H1 (cell line): ENCODE results near the gene TPD52L2. TPM values are rescaled to one million over a fixed set of nuclear protein-coding genes. Genes with fewer than 3 reads are reported as not detected.

Source experiments
- CTCF ChIA-PET: fragments of 300-600 bp; sonication (Branson Sonifier 250); formaldehyde crosslinking; loops from one replicate; lab custom pipeline; 2021; ENCODE audit not compliant: partially characterized antibody; lab: Charles Lee
- POLR2A ChIA-PET: fragments of 300-600 bp; sonication (Branson Sonifier 250); formaldehyde crosslinking; loops from one replicate; lab custom pipeline; 2021; ENCODE audit warnings: inconsistent platforms; ENCODE audit not compliant: partially characterized antibody; lab: Charles Lee
- DNase-seq, 2 experiments: peaks; one replicate each; pipeline versions ENCODE4 v3.0.0 to v3.0.0-alpha.2; 2010 to 2022; ENCODE audit warnings: low spot score in 2 of 2, low read depth in 1 of 2, mixed read lengths in 1 of 2
- FAIRE-seq: peaks from 2 replicates; lab custom pipeline; 2011; peaks lifted over from hg19 to GRCh38; lab: Jason Lieb, UNC
- H2AFZ ChIP-seq: 2 replicates; pipeline ENCODE4 v1.8.1; 2012; ENCODE audit warnings: low read length, inconsistent platforms
- H2AK5ac ChIP-seq: 2 replicates; pipeline ENCODE4 v1.6.1; 2013; ENCODE audit warnings: low read depth, low read length
- H2BK120ac ChIP-seq: replicated peaks from 2 replicates; pipeline ENCODE3; 2013; ENCODE audit warnings: low read depth, low read length, inconsistent platforms
- H2BK12ac ChIP-seq: 2 replicates; pipeline ENCODE4 v1.6.1; 2013; ENCODE audit warnings: low read depth, low read length
- H2BK15ac ChIP-seq: 2 replicates; pipeline ENCODE4 v1.6.1; 2013; ENCODE audit warnings: low read length
- H2BK20ac ChIP-seq: 2 replicates; pipeline ENCODE4 v1.6.1; 2013; ENCODE audit warnings: low read length
- H2BK5ac ChIP-seq: 2 replicates; pipeline ENCODE4 v1.6.1; 2013; ENCODE audit warnings: low read depth, low read length
- H3K14ac ChIP-seq: 2 replicates; pipeline ENCODE4 v1.6.1; 2013; ENCODE audit warnings: inconsistent platforms; ENCODE audit not compliant: insufficient read length
- H3K18ac ChIP-seq: 2 replicates; pipeline ENCODE4 v1.6.1; 2013; ENCODE audit warnings: low read length; ENCODE audit errors: extremely low read depth
- H3K23ac ChIP-seq: 2 replicates; pipeline ENCODE4 v1.6.1; 2013; ENCODE audit warnings: inconsistent platforms; ENCODE audit not compliant: insufficient read length
- H3K23me2 ChIP-seq: 2 replicates; pipeline ENCODE4 v1.6.1; 2013; ENCODE audit warnings: low read depth, low read length
- H3K27ac ChIP-seq: 2 replicates; pipeline ENCODE4 v1.6.1; 2011; ENCODE audit warnings: low read depth, low read length, inconsistent platforms
- H3K27me3 ChIP-seq, 4 experiments: replicated peaks in 1 of 4; 1 replicate in 1 of 4; 2 replicates in 3 of 4; pipeline versions ENCODE4 v1.6.1 to v1.8.1; 2011 to 2013; ENCODE audit warnings: low read length in 3 of 4, mild to moderate bottlenecking in 3 of 4, inconsistent platforms in 2 of 4, mixed read lengths in 2 of 4, moderate library complexity in 1 of 4; ENCODE audit not compliant: control insufficient read depth in 3 of 4, insufficient read depth in 3 of 4; ENCODE audit errors: extremely low read depth in 1 of 4
- H3K36me3 ChIP-seq, 4 experiments: 2 replicates each; pipeline versions ENCODE4 v1.6.1 to v1.8.1; 2011 to 2013; ENCODE audit warnings: mild to moderate bottlenecking in 4 of 4, low read length in 3 of 4, moderate library complexity in 2 of 4, control low read depth in 1 of 4, inconsistent platforms in 1 of 4; ENCODE audit not compliant: insufficient read depth in 4 of 4, control insufficient read depth in 2 of 4
- H3K4ac ChIP-seq: replicated peaks from 2 replicates; pipeline ENCODE3; 2013; ENCODE audit warnings: low read length, low read depth, mixed read lengths, inconsistent platforms; ENCODE audit not compliant: insufficient read length
- H3K4me1 ChIP-seq, 4 experiments: replicated peaks in 1 of 4; 1 replicate in 1 of 4; 2 replicates in 3 of 4; pipeline versions ENCODE4 v1.6.1 to v1.8.1; 2011 to 2013; ENCODE audit warnings: low read length in 3 of 4, inconsistent platforms in 2 of 4, mixed read lengths in 1 of 4; ENCODE audit not compliant: insufficient read depth in 4 of 4, control insufficient read depth in 3 of 4
- H3K4me2 ChIP-seq, 2 experiments: 2 replicates each; pipeline versions ENCODE4 v1.6.1 to v1.8.1; 2011 to 2013; ENCODE audit warnings: low read depth in 2 of 2, low read length in 2 of 2, control low read depth in 1 of 2, inconsistent platforms in 1 of 2, mild to moderate bottlenecking in 1 of 2; ENCODE audit not compliant: insufficient read depth in 1 of 2
- H3K4me3 ChIP-seq, 4 experiments: fragments of 200-600, 300-600 bp in 1 of 4; sonication (generic), shearing (Covaris generic), sonication (Bioruptor Twin) in 1 of 4; 2 replicates each; pipeline versions ENCODE4 v1.5.1 to v1.8.1; 2011 to 2016; ENCODE audit warnings: low read length in 4 of 4, low read depth in 3 of 4, control low read depth in 2 of 4, inconsistent platforms in 2 of 4, mild to moderate bottlenecking in 2 of 4, mixed read lengths in 1 of 4, moderate library complexity in 1 of 4; ENCODE audit not compliant: insufficient read depth in 2 of 4; ENCODE audit errors: extremely low read depth in 1 of 4
- H3K56ac ChIP-seq: replicated peaks from 2 replicates; pipeline ENCODE3; 2013; ENCODE audit warnings: low read depth, mild to moderate bottlenecking, mixed read lengths, low read length, inconsistent platforms; ENCODE audit not compliant: insufficient read length
- H3K79me1 ChIP-seq: 2 replicates; pipeline ENCODE4 v1.6.1; 2013; ENCODE audit warnings: low read depth, low read length, control low read depth
- H3K79me2 ChIP-seq, 2 experiments: 2 replicates each; pipeline versions ENCODE4 v1.6.1 to v1.8.1; 2012 to 2013; ENCODE audit warnings: low read length in 2 of 2, mild to moderate bottlenecking in 2 of 2, inconsistent platforms in 1 of 2; ENCODE audit not compliant: insufficient read depth in 2 of 2, control insufficient read depth in 1 of 2
- H3K9ac ChIP-seq, 4 experiments: replicated peaks in 1 of 4; 1 replicate in 1 of 4; 2 replicates in 3 of 4; pipeline versions ENCODE4 v1.6.1 to v1.8.1; 2011 to 2013; ENCODE audit warnings: low read depth in 3 of 4, low read length in 3 of 4, control low read depth in 2 of 4, mild to moderate bottlenecking in 2 of 4, moderate library complexity in 2 of 4, inconsistent platforms in 1 of 4; ENCODE audit errors: extremely low read depth in 1 of 4
- H3K9me3 ChIP-seq, 2 experiments: 2 replicates each; pipeline versions ENCODE4 v1.6.1 to v1.8.1; 2012 to 2013; ENCODE audit warnings: mild to moderate bottlenecking in 2 of 2, moderate library complexity in 2 of 2, control low read depth in 1 of 2, inconsistent platforms in 1 of 2, low read depth in 1 of 2, low read length in 1 of 2, mixed read lengths in 1 of 2; ENCODE audit not compliant: insufficient read depth in 2 of 2
- H4K20me1 ChIP-seq, 2 experiments: replicated peaks in 1 of 2; 2 replicates each; pipeline versions ENCODE3 to v1.8.1; 2011 to 2013; ENCODE audit warnings: inconsistent platforms in 2 of 2, low read length in 2 of 2, mild to moderate bottlenecking in 1 of 2; ENCODE audit not compliant: insufficient read depth in 2 of 2, control insufficient read depth in 1 of 2
- H4K5ac ChIP-seq: 2 replicates; pipeline ENCODE4 v1.6.1; 2013; ENCODE audit warnings: low read length, low read depth, mixed read lengths, inconsistent platforms; ENCODE audit not compliant: insufficient read length
- H4K8ac ChIP-seq: 2 replicates; pipeline ENCODE4 v1.8.0; 2013; ENCODE audit warnings: mild to moderate bottlenecking, moderate library complexity, low read length, inconsistent platforms; ENCODE audit not compliant: insufficient read depth; ENCODE audit errors: extremely low read depth
- H4K91ac ChIP-seq: replicated peaks from 2 replicates; pipeline ENCODE3; 2013; ENCODE audit warnings: low read length, mixed read lengths, inconsistent platforms; ENCODE audit not compliant: insufficient read length
- E2F6 ChIP-seq: IDR thresholded peaks from 2 replicates; pipeline ENCODE4 v1.6.1; 2012; ENCODE audit warnings: inconsistent platforms
- HDAC6 ChIP-seq: IDR thresholded peaks from one replicate; pipeline ENCODE4 v1.7.1; 2012; ENCODE audit warnings: low read depth, mild to moderate bottlenecking, inconsistent platforms, low read length, moderate library complexity
- POLR2A ChIP-seq, 2 experiments: IDR thresholded peaks; 1 replicate in 1 of 2; 2 replicates in 1 of 2; pipeline ENCODE4 v1.6.1; 2011; ENCODE audit warnings: low read depth in 2 of 2, low read length in 2 of 2, mild to moderate bottlenecking in 2 of 2; ENCODE audit errors: control extremely low read depth in 1 of 2
- TAF7 ChIP-seq: optimal IDR thresholded peaks from 2 replicates; pipeline ENCODE3; 2011; ENCODE audit warnings: low read depth, mild to moderate bottlenecking, inconsistent platforms, low read length, moderate library complexity, borderline replicate concordance
- TEAD4 ChIP-seq: IDR thresholded peaks from 2 replicates; pipeline ENCODE4 v1.6.1; 2012; ENCODE audit warnings: low read depth, low read length, inconsistent platforms, mixed read lengths
- USF2 ChIP-seq: IDR thresholded peaks from 2 replicates; pipeline ENCODE4 v1.6.1; 2011; ENCODE audit warnings: low read length, improper control_type of control experiment
- WGBS, 2 experiments: shearing (Covaris generic) in 1 of 2; methylation state at CpG; one replicate each; pipeline versions ENCODE4 v1.1.6 to v1.1.7; 2013 to 2015; ENCODE audit warnings: low lambda C conversion rate in 2 of 2, mixed read lengths in 2 of 2, inconsistent platforms in 1 of 2, low coverage in 1 of 2, missing lambda C conversion rate in 1 of 2; ENCODE audit not compliant: insufficient replicate concordance in 2 of 2, insufficient coverage in 1 of 2, insufficient read length in 1 of 2; ENCODE audit errors: extremely low coverage in 1 of 2, missing lambda C conversion rate in 1 of 2; 5-methylcytosine and 5-hydroxymethylcytosine counted together
- polyA plus RNA-seq, 7 experiments: library from polyadenylated mRNA; depleted of rRNA in 3 of 7; stranded (reverse) in 5 of 7; unstranded in 2 of 7; fragments of >200 nt in 5 of 7; fragments of 200-250 nt in 2 of 7; gene quantifications; 1 replicate in 5 of 7; 2 replicates in 1 of 7; 4 replicates in 1 of 7; pipeline versions ENCODE4 v1.2.1 to v1.2.3, GENCODE V29; 2011 to 2013; ENCODE audit warnings: missing spikeins in 2 of 7, mixed read lengths in 2 of 7
- total RNA-seq: library from RNA; stranded (reverse); fragmentation: NEBNext Ultra II Directional; extraction: Animal tissue kit (Norgen Biotek cat#: 25700); gene quantifications from 2 replicates; pipeline ENCODE4 v1.2.1, GENCODE V29; 2021

The TPD52L2 gene
- total and polyA plus RNA-seq, 2 of the 8 experiments (the other 6 are each of a cell fraction or from before 2014, with no cell fraction given): 77.1 to 80.2 TPM

- Histone ChIP-seq H2BK5ac (peak overlapping the region; percentile 100), H3K9me3 (no peaks in the 10 kb centered on the region), H3K79me1 (no peaks in the 10 kb centered on the region), H2BK20ac (peak overlapping the region; percentile 100), H3K4me1 (peaks cover 6 to 29% (median 23%) of the 10 kb centered on the region in 4 experiments), H4K8ac (peak overlapping the region; percentile 81; the same call in 1 of the 2 replicates), H3K4me2 (peak overlapping the region; percentile 67 to 82), H3K23me2 (peaks cover 12% of the 10 kb centered on the region; the same call in 1 of the 2 replicates), H3K23ac (no peak overlapping the region), H3K9ac (peak overlapping the region in 2 of 4 experiments; percentile 34 to 38; a peak in 2 of 7 replicates), H4K91ac (peak overlapping the region; percentile 100), H3K18ac (peak overlapping the region; percentile 93), H4K20me1 (peaks cover 0 to 4% of the 10 kb centered on the region in 2 experiments), H3K4me3 (peak overlapping the region in 1 of 4 experiments; percentile 60; a peak in 2 of 8 replicates), H2AK5ac (peak overlapping the region; percentile 100), H3K79me2 (no peaks in the 10 kb centered on the region), H2AFZ (no peak overlapping the region)
- no peak for DNase-seq
- WGBS, 2 experiments: 50% methylated on average over 3 of the region's 3 CpGs; no CpG with 5 or more reads in 1 of the 2 experiments
- no peak for TF ChIP-seq POLR2A (IDR thresholded peaks at IDR 0.05; ENCODE audit: control extremely low read depth in 1 of 2, low read depth in 2 of 2, low read length in 2 of 2)
- no peak for TF ChIP-seq USF2
- no peak for TF ChIP-seq TEAD4
- TF ChIP-seq E2F6: no peak
- no peak for TF ChIP-seq HDAC6
- TF ChIP-seq TAF7: no peak
- TF ChIP-seq, all 59 proteins: peak for 0
- peak overlapping the region; percentile 60 for H3K27ac ChIP-seq
- H3K14ac ChIP-seq: peak overlapping the region; percentile 95
- no peaks in the 10 kb centered on the region for H3K36me3 ChIP-seq
- H2BK15ac ChIP-seq: peak overlapping the region; percentile 100
- H3K4ac ChIP-seq: peak overlapping the region; percentile 100
- H3K56ac ChIP-seq: peak overlapping the region; percentile 86
- peak overlapping the region; percentile 100 for H2BK12ac ChIP-seq
- no peaks in the 10 kb centered on the region for H3K27me3 ChIP-seq
- peak overlapping the region; percentile 100 for H2BK120ac ChIP-seq
- H4K5ac ChIP-seq: peak overlapping the region; percentile 91
- ChIA-PET CTCF (interaction anchor here (0.9 to 2.0 kb wide), 5 partner anchors 13 to 61 kb away, joined by 3 to 14 read pairs (median 7); partner anchors contain the start of genes ABHD16B and TPD52L2), POLR2A (interaction anchor here (1.4 to 3.6 kb wide), 7 partner anchors 9 to 325 kb away, joined by 4 to 52 read pairs (median 9); partner anchors contain the start of genes ABHD16B, PPDPF and TPD52L2)
- FAIRE-seq: no peak
These were observed 18.2 kb upstream of the TPD52L2 start for GRCh38 chr20:63846888-63847236.
